HG03095 (cell line): ENCODE results near the gene IL7R.

Experiments
- ATAC-seq: cut with Tn5 transposase; IDR thresholded peaks from one replicate; pipeline ENCODE4 v1.9.1; 2021; ENCODE audit warnings: moderate library complexity; ENCODE audit not compliant: unreplicated experiment

The IL7R gene, protein sequence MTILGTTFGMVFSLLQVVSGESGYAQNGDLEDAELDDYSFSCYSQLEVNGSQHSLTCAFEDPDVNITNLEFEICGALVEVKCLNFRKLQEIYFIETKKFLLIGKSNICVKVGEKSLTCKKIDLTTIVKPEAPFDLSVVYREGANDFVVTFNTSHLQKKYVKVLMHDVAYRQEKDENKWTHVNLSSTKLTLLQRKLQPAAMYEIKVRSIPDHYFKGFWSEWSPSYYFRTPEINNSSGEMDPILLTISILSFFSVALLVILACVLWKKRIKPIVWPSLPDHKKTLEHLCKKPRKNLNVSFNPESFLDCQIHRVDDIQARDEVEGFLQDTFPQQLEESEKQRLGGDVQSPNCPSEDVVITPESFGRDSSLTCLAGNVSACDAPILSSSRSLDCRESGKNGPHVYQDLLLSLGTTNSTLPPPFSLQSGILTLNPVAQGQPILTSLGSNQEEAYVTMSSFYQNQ

DNA sequence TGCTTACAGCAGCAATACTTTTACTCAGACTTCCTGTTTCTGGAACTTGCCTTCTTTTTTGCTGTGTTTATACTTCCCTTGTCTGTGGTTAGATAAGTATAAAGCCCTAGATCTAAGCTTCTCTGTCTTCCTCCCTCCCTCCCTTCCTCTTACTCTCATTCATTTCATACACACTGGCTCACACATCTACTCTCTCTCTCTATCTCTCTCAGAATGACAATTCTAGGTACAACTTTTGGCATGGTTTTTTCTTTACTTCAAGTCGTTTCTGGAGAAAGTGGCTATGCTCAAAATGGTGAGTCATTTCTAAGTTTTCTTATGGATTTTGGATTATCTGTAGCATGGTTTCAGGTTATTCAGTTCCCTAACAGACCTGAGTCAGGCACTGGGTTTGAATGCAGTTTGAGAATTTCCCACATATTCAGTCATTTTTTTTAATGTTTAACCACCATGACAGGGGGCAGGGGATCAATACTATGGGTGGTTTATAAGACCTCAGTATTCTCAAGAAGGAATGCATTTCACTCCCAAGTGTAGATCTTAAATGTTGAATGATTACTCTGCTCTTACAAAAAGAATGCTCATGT is at the start of gene IL7R:
IL7R (plus strand) TSS at position 127 of the 587 bp plus-strand sequence; CDS start at position 214, 87 bp downstream.
- ATAC-seq, result no peak

- ATAC-seq, result no peak
Observed at GRCh38 chr5:35810601-35811000, 46.1 kb upstream of the IL7R start.

DNA sequence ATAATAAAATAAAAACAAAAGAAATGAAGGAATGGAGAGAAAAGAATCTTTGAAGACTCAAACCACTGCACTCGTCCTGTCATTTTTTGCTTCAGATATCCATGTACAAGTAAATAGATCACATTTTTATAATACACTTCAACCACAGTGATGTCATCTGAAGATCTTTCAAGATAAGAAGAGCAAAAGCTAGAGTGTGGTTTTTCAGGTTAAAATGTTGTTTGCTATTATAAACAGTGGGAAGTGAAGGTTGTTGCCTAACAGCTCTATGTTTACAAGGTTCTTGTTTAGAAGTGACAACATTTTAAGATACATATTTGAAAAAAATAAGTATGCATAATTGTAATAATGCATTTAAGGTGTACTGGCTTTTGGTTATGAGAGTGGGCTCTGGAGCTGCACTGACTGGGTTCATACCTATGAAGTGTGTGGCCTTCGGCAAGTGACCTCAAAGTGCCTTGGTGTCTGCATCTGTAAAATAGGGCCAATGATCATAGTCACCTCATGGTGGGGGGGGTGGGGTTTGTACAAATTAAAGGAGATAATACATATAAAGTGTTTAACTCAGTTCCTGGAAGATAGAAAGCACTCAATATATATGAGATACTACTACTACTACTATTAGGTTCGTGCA is 45.5 kb upstream of the IL7R start:
- ATAC-seq, result no peak

DNA sequence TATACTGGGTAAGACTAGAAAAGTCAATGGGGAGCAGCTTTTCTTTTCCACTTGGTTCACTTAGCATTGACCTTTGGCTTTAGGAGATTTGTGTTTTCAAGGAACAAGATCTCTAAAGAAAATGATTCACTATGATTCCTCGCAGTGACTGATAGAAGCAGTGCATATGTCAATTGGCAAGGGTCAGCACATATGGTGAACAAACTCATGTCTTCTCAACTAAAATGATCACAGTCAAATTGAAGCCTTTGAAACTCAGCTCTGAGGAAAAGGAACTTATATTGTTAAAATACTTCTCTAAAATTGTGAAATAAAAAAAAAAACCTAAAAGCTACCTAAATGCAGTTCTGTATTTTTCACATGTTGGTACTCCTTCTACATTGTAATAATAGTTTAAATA is 43.2 kb upstream of the IL7R start:
- no peak for ATAC-seq

DNA sequence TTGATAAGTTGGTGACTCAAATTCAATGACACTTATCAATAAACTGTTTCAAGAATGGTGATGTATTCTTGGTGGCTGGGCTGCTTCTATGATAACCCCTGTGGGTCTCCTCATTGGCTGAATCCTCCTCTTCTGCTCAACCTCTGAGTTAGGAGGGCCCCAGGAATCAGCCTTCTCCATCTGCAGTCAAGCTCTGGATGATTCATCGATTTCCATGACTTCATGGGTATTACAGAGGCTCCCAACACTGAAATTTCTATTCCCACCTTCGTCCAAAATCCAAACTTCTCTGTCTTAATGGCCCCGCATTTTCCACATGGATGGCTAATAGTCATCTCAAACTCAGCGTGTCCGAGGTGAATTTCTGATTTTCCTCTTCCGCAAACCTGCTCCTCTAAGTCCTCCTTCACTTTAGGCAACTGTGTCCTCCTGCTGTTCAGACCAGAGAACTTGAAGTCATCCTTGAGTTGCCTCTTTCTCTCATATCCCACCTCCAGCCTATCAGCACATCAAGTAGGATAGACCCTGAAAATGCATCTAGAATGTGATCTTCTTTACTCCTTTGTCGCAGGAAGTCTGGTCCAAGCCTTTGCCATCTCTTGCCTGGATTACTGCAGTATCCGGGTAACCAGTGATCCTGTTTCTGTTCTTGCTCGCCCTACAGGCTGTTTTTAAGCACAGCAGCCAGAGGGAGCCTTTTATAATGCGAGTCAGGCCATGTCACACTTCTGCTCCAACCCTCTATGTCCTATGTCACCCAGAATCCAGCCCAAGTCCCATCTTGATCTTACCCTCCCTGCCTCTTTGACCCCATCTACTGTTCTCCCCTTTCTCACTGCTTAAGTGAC is 41.4 kb upstream of the IL7R start:
- no peak for ATAC-seq

GRCh38 chr5:35816881-35817521 is 39.7 kb upstream of the IL7R start:
- ATAC-seq, result no peak

GRCh38 chr5:35819026-35819425 is 37.7 kb upstream of the IL7R start:
- no peak for ATAC-seq

DNA sequence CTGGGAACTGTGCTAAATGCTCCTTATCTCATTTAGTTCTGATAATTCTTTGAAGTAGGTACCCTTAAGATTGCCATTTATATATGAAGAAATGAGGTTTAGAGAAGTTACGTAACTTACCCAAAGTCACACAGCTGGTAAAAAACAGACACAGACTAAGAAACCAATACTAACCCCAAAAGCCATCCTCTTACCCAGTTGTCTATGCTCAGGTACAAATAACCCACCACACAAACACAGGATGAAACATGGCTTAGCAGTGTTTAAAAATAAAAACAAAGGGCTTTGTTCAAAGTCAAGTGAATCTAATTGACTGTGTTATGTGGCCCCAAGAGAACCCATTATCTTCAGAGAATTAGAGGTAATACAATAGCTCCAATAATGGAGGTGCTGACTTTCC is 37.0 kb upstream of the IL7R start:
- ATAC-seq, result no peak

- ATAC-seq, result no peak
Observed at GRCh38 chr5:35820735-35821134, 36.0 kb upstream of the IL7R start.

DNA sequence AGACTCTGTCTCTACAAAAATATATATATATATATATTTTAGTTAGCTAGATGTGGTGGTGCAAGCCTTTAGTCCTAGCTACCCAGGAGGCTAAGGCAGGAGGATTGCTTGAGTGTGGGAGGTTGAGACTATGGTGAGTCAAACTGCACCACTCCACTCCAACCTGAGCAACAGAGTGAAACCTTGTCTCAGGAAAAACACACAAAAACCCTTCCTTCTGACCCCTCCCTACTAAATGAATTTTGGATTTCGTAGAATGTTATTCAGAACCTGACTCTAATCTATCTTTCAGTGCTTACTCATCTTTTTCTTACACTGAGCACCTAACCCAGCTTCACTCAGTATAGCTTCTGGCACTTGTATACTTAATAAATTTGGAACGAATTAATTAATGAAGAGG is 35.2 kb upstream of the IL7R start:
- no peak for ATAC-seq

- ATAC-seq, result no peak
Observed at GRCh38 chr5:35822511-35822910, 34.2 kb upstream of the IL7R start.

GRCh38 chr5:35823347-35824098 is 33.2 kb upstream of the IL7R start:
- no peak for ATAC-seq

DNA sequence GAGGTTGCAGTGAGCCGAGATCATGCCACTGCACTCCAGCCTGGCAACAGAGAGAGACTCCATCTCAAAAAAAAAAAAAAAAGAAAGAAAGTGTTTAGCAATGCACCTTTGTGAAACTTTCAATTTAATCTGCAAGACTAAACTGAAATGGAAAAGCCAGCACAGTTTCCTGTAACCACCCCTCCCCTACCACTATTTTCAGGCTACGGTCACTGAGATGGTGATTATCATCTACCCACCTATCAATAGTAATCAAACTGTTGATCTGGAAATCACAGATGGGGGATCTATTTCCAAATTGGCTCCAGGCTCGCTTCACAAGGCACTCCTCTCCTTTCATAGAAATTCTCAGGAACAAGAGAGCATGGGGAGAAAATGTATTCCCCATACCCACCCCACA is 30.6 kb upstream of the IL7R start:
- ATAC-seq, result no peak

DNA sequence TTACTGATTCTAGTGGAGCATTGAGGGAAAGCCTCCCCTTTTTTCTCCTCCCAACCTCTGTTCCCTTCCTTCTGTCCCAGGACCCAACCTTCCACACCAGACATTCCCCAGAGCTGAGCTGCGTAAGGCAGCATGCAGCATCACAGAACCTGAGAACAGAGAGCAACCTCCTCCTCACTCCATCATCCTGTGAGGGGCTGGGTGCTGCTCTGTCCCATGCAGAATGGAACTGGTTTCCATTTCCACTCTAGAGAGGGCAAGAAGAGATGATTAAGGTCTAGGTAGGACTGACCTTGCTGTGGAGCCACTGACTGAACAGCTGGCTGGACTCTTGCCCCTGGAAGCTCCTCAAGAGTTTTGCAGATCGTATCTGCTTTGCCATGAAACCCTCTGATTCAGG is 30.1 kb upstream of the IL7R start:
- ATAC-seq, result no peak

- ATAC-seq, result no peak
Observed at GRCh38 chr5:35828082-35828598, 28.6 kb upstream of the IL7R start.

DNA sequence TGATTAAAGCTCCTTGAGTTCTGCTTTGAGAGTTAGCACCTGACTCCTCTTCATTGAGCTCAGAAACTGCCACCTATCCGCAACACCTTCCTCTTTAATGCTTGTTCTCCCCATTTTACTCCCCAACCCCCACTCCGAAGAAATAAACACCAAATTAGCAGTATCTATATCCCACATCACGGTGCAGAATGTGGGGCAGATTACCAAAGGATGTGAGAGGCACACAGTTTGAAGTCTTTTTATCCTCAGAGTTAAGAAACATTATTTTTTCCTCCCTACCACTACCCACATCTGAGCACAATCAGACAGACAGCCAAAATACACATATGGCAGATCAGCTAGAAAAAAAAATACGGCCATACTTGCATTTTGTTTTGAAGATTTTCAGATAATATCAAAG is 26.1 kb upstream of the IL7R start:
- ATAC-seq, result no peak

GRCh38 chr5:35832762-35833161 is 23.9 kb upstream of the IL7R start:
- ATAC-seq, result no peak

- ATAC-seq, result no peak
Observed at GRCh38 chr5:35833224-35833623, 23.5 kb upstream of the IL7R start.

DNA sequence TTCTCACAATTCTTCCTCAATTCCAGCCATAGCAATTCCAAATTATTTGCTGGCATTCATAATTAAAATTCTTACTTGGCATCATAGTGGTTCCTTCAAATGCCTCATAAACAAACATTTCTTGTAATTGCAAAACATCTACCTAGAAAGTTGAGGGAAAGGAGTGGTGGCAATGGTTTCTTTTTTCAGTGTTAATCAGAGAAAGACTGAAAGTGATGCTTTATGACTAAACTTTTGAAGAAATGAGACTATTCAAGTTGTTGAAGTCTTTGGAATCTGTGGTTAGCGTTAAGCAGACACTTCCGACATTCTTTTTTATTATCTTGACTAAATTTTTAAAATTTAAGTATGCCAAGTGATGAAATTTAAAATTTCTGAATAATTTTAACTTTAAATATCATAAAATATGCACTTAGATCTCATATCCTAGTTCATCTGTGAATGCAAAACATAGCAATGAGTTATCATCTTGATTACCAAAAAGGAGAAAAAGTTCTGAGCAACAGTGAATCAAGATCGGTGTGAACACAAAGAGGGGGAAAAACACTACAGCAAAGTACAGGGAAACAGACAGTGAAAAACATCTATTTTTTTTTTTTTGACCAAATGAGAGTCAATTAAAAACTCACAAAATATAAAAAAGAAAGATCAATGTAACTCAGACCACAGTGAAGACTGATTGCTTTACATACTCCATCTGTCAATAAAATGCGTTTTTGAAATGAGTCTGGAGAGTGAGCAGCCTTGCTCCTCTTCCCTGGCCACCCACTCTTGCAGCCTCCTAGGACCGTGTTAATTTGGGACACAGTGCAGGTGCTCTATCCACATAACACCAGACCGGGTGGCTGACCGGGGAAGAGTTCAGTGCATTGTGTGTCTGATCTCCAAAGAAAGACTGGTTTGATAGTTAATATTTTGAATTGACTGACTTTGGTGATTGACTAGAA is 20.6 kb upstream of the IL7R start:
- ATAC-seq, result no peak
